Stimulated activated CD4-positive, alpha-beta T cell treated with anti-CD3 and anti-CD28 coated beads, TNF-alpha, amount 100 ng/mL, for 1 hour (primary cell): Measurements from ENCODE around the gene CACNA2D2.

Source experiments
- DNase-seq, 3 donors: peaks; one replicate each; pipeline ENCODE4 v3.0.0-alpha.2; 2020; ENCODE audit warnings: low read depth in 3 of 3, low spot score in 1 of 3

CACNA2D2 gene

GRCh38 chr3:50502225-50502583 lies 1.2 kb downstream of the CACNA2D2 start:
- DNase-seq: no peak

GRCh38 chr3:50495609-50496423 lies 7.6 kb downstream of the CACNA2D2 start:
- DNase-seq: no peak

DNA sequence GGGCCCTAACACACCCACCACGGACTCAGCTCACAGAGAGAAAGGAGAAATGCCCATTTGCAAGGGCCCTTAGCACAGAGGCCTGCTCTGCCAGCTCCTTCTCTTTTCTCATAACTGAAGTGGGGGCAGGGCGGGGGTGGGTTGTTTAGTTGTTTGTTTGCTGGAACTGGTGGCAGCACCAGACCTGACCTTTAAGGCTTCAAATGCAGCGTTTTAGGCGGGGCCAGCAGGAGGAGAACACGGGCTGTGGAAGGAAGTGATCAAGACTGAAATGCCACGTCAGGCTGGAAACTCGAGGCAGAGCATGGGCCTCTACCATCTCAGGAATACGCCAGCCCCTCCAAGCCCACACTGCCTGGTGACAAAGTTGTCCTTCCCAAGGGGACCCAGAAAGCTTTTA lies 9.3 kb downstream of the CACNA2D2 start:
- DNase-seq: no peak

DNA sequence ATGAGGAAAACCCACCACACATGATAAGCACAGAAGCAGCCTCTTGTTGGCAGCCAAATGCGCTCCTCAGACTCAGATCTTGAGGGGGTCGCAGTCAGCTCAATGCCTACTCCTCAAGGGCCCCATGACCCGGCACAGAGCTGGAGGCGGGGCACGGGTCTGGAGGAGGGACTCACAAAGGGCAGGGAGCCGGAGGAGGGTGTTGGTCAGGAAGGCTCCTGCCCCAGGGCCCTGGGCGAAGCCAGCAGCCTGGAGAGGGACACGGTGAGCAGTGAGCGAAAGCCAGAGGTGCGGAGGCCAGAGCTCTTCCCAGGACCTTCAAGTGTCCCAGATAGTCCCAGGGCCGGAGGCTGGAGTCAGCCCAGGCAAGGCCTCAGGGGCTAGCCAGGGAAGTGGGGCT lies 9.8 kb downstream of the CACNA2D2 start:
- DNase-seq: no peak

DNA sequence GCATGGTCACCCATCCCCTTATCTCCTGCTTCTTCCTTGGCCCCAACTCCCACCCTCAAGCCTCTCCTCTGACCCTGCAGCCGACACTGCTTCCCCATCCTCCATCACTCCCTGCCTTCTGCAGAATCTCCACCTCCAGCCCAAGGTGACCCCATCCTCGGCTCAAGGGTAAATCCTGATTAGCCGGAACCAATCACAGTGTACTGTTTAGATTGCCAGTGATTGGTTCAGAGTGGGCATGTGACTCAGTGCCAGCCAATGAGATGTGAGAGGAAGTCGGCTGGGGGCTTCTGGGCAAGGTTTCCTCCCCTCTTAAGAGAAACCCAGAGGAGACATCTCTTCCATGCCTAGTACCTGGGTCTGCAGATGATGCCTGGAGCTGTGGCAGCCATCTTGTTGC lies 10.3 kb downstream of the CACNA2D2 start:
- no peak for DNase-seq

- no peak for DNase-seq
These were observed 12.4 kb downstream of the CACNA2D2 start for GRCh38 chr3:50491023-50491422.

- DNase-seq: no peak
These were observed 13.0 kb downstream of the CACNA2D2 start for GRCh38 chr3:50490424-50490823.

DNA sequence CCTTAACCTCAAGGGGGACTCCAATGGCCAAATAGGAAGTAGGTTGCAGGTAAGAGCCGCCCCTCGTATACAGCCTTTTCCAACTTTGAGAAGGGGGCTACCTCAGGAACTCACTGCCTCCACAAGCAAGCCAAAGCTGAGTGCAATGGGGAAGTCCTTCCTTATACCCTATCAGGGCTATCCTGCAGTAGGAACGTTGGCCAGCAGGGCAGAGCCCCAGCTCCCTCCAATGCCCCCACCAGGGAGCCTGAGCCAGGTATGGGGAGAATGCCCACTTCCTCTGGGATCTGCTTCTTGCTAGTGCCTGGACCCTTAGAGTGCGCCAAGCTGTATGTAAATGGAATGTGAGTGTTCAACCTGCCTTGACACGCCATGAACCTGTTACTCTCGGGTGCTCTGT lies 16.3 kb downstream of the CACNA2D2 start:
- no peak for DNase-seq

DNA sequence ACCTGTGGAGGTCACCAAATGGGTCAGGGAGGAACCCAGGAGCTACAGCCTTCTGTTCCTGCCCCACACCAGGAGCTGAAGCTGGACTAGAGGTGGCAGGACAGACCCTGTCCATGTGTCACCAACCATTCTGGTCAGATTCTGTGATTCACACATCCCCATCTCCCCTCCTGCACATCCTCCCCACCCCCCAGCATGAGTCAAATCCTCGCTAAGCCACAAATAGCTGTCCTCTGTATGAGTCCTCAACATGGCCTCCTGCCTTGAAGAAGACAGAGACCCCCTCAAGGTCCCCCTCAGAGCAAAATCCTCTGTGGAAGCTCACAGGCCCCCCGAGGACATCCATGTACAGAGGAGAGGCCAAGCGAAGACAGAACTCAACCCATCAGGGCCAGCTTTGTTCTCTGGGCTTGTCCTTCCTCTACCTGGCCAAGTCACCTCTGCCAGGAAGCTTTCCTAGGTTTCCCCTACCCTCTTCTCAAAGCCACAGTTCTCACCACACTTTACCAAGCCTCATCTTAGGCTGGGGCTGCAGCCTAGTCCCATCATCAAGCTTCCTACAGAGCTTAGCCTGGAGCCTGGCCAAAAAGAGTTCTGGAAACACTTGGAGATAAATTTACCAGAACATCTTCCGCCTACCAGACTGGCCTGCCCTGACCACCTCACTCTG lies 17.1 kb downstream of the CACNA2D2 start:
- no peak for DNase-seq

- no peak for DNase-seq
These were observed 18.7 kb downstream of the CACNA2D2 start for GRCh38 chr3:50484722-50485121.

DNA sequence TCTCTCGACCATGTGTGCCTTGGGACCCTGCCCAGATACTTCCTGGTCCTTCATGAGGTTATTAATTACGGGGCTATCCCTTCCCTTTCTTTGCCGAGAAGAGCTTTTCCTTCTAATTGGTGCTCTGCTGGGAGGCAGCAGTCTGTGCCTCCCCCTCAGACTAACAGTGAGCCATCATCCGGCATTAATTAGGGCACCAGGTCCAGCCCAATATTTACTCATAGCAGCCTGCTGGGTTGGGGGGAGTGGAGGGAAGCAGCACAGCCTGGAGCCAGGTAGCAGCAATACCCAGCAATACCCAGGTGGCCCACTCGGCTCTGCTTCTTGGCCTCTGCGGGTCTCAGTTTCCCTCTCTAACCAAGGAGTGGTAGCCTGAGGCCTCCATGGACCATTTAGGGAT lies 20.1 kb downstream of the CACNA2D2 start:
- no peak for DNase-seq

- no peak for DNase-seq
These were observed 21.4 kb downstream of the CACNA2D2 start for GRCh38 chr3:50481992-50482391.

DNA sequence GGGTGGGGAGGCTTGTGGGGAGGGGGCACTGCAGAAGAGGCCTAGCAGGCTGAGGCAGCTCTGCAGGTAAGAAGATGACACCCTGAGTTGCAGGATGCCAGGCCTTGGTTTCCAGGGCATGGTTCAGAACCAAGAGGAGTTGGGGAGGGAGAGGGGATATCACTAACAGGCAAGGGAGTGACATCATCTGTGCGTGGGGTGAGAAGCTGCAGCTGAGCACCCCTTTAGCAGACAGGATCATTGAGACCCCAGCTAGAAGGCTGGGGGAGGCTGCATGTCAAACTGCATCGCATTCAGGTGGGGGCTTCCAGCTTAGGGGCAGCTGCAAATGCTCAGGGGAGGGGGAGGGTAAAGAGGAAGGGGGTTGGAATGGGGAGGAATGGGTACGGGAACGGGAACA lies 23.0 kb downstream of the CACNA2D2 start:
- DNase-seq: no peak

- no peak for DNase-seq
These were observed 23.9 kb downstream of the CACNA2D2 start for GRCh38 chr3:50479523-50479922.

GRCh38 chr3:50478671-50479260 lies 24.7 kb downstream of the CACNA2D2 start:
- DNase-seq: no peak

- no peak for DNase-seq
These were observed 25.4 kb downstream of the CACNA2D2 start for GRCh38 chr3:50478051-50478450.

- no peak for DNase-seq
These were observed 28.1 kb downstream of the CACNA2D2 start for GRCh38 chr3:50475348-50475747.

DNA sequence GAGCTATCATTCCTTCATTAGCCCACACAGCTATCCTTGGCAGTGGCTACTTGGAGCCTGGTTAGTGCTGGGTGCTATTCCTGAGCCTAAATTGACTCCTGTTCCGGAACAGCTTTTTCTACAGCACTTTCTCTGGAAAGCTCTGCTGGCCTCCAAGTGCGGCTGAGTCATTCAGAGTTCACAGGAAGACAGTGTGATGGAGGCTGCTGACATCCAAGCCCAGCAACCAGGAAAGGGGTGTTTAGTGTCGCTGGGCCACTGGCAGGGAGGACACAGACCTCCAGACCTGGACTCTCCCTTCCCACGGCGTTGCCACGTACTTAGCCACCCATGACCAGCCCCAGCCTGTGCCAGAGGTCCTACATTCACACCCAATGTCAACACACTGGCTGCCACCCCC lies 28.7 kb downstream of the CACNA2D2 start:
- no peak for DNase-seq

DNA sequence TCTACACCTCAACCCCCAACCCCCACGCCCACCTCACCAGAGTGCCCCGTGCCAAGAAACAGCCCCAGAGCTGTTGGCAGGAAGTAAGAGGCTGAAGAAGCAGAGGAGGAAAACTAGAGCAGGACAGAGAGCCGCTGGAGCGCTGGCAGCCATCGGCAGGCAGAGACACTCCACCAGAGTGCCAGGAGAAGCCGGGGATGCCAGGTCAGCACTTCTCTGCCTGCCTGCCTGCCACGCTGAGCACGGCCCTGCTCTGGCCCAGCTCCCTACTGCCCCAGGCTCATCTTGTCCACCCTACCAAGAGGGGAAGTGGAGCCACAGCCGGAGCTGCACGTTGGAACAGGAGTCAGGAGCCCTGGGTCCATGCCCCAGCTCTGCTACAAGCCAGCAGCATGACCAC lies 29.7 kb downstream of the CACNA2D2 start:
- no peak for DNase-seq

GRCh38 chr3:50472958-50473357 lies 30.5 kb downstream of the CACNA2D2 start:
- DNase-seq: no peak

DNA sequence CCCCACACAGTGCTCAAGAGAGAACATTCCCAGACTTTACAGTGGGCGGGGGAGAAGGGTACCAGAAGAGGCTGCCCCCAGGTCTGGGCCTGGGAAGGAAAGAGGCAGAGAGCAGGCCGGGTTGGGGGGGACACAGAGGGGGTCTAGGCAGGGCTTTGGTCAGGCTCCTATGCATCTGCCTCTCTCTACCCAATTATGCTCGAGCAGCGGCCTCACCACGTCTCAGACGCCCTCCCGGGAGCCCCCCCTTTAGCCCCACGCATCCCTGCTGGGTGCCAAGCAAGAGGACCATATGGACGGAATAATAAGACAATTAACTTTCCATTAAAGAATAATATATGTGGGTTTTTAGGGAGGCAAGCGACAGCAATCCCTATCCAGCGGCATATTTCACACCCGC lies 32.8 kb downstream of the CACNA2D2 start:
- DNase-seq: no peak

- DNase-seq: no peak
These were observed 35.5 kb downstream of the CACNA2D2 start for GRCh38 chr3:50467919-50468318.
